KMS-11 (cell line): Measurements from ENCODE around the gene INSYN2A.

Experiments
- H2AFZ ChIP-seq: fragments of 200-600 bp; sonication (generic); 2 replicates; pipeline ENCODE4 v1.6.1; 2016; ENCODE audit warnings: antibody characterized with exemption, mixed run types, low read depth
- H3K27ac ChIP-seq: fragments of 200-600 bp; sonication (generic); 2 replicates; pipeline ENCODE4 v1.6.1; 2016; ENCODE audit warnings: mild to moderate bottlenecking, mixed run types
- H3K27me3 ChIP-seq: fragments of 200-600 bp; sonication (generic); 2 replicates; pipeline ENCODE4 v1.6.1; 2017; ENCODE audit warnings: mild to moderate bottlenecking, low read depth, mixed run types, moderate library complexity; ENCODE audit not compliant: insufficient read depth
- H3K36me3 ChIP-seq: fragments of 200-600 bp; sonication (generic); 2 replicates; pipeline ENCODE4 v1.6.1; 2017; ENCODE audit warnings: mild to moderate bottlenecking, mixed run types; ENCODE audit not compliant: insufficient read depth
- H3K4me1 ChIP-seq: fragments of 200-600 bp; sonication (generic); 2 replicates; pipeline ENCODE4 v1.6.1; 2016; ENCODE audit warnings: mild to moderate bottlenecking, low read depth, mixed run types; ENCODE audit not compliant: poor library complexity, severe bottlenecking
- H3K4me2 ChIP-seq: fragments of 200-600 bp; sonication (generic); 2 replicates; pipeline ENCODE4 v1.7.0; 2016; ENCODE audit warnings: mild to moderate bottlenecking, mixed run types
- H3K4me3 ChIP-seq: fragments of 200-600 bp; sonication (generic); IDR thresholded peaks from 2 replicates; pipeline ENCODE4 v1.6.1; 2017; ENCODE audit warnings: low read depth, low read length, mixed read lengths; ENCODE audit not compliant: insufficient read depth
- H3K79me2 ChIP-seq: fragments of 200-600 bp; sonication (generic); 2 replicates; pipeline ENCODE4 v1.6.1; 2016; ENCODE audit warnings: low read depth, mixed run types; ENCODE audit not compliant: insufficient read depth
- H3K9ac ChIP-seq: fragments of 200-600 bp; sonication (generic); 2 replicates; pipeline ENCODE4 v1.6.1; 2016; ENCODE audit warnings: mild to moderate bottlenecking, mixed run types
- H4K20me1 ChIP-seq: fragments of 200-600 bp; sonication (generic); 2 replicates; pipeline ENCODE4 v1.6.1; 2016; ENCODE audit warnings: mild to moderate bottlenecking, mixed run types; ENCODE audit not compliant: insufficient read depth
- CTCF ChIP-seq: fragments of 200-600 bp; sonication (generic); conservative IDR thresholded peaks from 2 replicates; pipeline ENCODE4 v1.6.1; 2017; ENCODE audit warnings: low read depth, mild to moderate bottlenecking, antibody characterized with exemption, low read length, moderate library complexity, mixed read lengths

Gene INSYN2A

GRCh38 chr10:127174866-127175265 lies 21.5 kb downstream of the INSYN2A start:
- Histone ChIP-seq H3K79me2 (no peaks in the 10 kb centered on the region), H3K4me3 (no peak overlapping the region), H2AFZ (no peak overlapping the region), H3K27ac (no peak overlapping the region), H4K20me1 (no peaks in the 10 kb centered on the region), H3K4me1 (no peaks in the 10 kb centered on the region), H3K4me2 (no peak overlapping the region), H3K36me3 (no peaks in the 10 kb centered on the region), H3K27me3 (no peaks in the 10 kb centered on the region), H3K9ac (no peak overlapping the region)
- TF ChIP-seq CTCF: no peak

GRCh38 chr10:127168261-127168660 lies 28.1 kb downstream of the INSYN2A start:
- no peak overlapping the region for H3K9ac ChIP-seq
- no peaks in the 10 kb centered on the region for H3K36me3 ChIP-seq
- H2AFZ ChIP-seq: no peak overlapping the region
- no peak for TF ChIP-seq CTCF
- no peaks in the 10 kb centered on the region for H3K79me2 ChIP-seq
- no peaks in the 10 kb centered on the region for H3K4me1 ChIP-seq
- H3K4me2 ChIP-seq: no peak overlapping the region
- H3K4me3 ChIP-seq: no peak overlapping the region
- no peak overlapping the region for H3K27ac ChIP-seq
- H3K27me3 ChIP-seq: no peaks in the 10 kb centered on the region
- no peaks in the 10 kb centered on the region for H4K20me1 ChIP-seq

- no peaks in the 10 kb centered on the region for H3K36me3 ChIP-seq
- H3K27me3 ChIP-seq: no peaks in the 10 kb centered on the region
- H3K79me2 ChIP-seq: no peaks in the 10 kb centered on the region
- H4K20me1 ChIP-seq: no peaks in the 10 kb centered on the region
- no peak overlapping the region for H3K27ac ChIP-seq
- no peak overlapping the region for H2AFZ ChIP-seq
- no peaks in the 10 kb centered on the region for H3K4me1 ChIP-seq
- no peak overlapping the region for H3K9ac ChIP-seq
- no peak for TF ChIP-seq CTCF
- H3K4me2 ChIP-seq: no peak overlapping the region
- no peak overlapping the region for H3K4me3 ChIP-seq
Measured at GRCh38 chr10:127162841-127163240, 33.5 kb downstream of the INSYN2A start.

GRCh38 chr10:127161482-127161881 lies 34.9 kb downstream of the INSYN2A start:
- Histone ChIP-seq H3K4me1 (no peaks in the 10 kb centered on the region), H3K27me3 (no peaks in the 10 kb centered on the region), H2AFZ (no peak overlapping the region), H4K20me1 (no peaks in the 10 kb centered on the region), H3K79me2 (no peaks in the 10 kb centered on the region), H3K4me2 (no peak overlapping the region), H3K27ac (no peak overlapping the region), H3K4me3 (no peak overlapping the region), H3K9ac (no peak overlapping the region), H3K36me3 (no peaks in the 10 kb centered on the region)
- no peak for TF ChIP-seq CTCF
